Measurements from ENCODE around the gene UBE2E2. TPM values are rescaled to one million over a fixed set of nuclear protein-coding genes. Genes with fewer than 3 reads are reported as not detected.

UBE2E2 gene
- polyA plus RNA-seq, 1 donor from 2014 or later = 19.8 TPM

DNA sequence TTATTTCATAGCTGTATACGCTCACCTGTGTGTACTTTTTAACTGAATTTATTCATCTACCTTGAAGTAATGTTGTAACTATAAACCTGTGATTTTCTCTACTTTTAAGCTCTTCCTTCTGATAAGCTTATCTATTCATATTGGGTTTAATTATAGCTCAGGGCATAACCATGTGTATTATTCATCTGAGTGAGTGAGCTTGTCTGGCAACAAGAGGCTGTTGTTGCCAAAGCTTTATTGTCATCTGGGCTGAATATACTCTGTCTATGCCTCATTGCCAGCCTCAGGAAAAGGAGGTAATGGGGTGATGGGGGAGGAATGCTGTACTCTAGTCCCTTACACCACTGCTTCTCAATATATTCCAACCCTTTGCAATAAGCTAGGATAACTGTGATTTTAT lies 292.4 kb downstream of the UBE2E2 start:
- Histone ChIP-seq H3K9ac (ENCODE audit: low read length) (no peak overlapping the region), H3K27ac (ENCODE audit: low read length) (no peak overlapping the region), H2AFZ (ENCODE audit: low read depth, low read length) (no peak overlapping the region), H3F3A (ENCODE audit: insufficient read depth, low read length, poor library complexity, severe bottlenecking) (no peaks in the 10 kb centered on the region), H3K9me3 (ENCODE audit: low read length) (no peaks in the 10 kb centered on the region), H3K27me3 (ENCODE audit: insufficient read depth, low read depth, low read length) (no peaks in the 10 kb centered on the region), H3K36me3 (ENCODE audit: insufficient read depth, low read length) (no peaks in the 10 kb centered on the region), H3K79me2 (replicated peaks; ENCODE audit: insufficient read depth, low read length) (no peaks in the 10 kb centered on the region), H3K4me2 (ENCODE audit: low read length) (no peak overlapping the region), H3K4me3 (ENCODE audit: low read length) (no peak overlapping the region), H4K20me1 (ENCODE audit: insufficient read depth) (no peaks in the 10 kb centered on the region), H3K9me2 (ENCODE audit: insufficient read depth, low read length) (no peaks in the 10 kb centered on the region)
- TF ChIP-seq MXI1 (conservative IDR thresholded peaks at IDR 0.05; ENCODE audit: poor library complexity, severe bottlenecking) (no peak), EZH2 (IDR thresholded peaks at IDR 0.05; ENCODE audit: borderline replicate concordance, insufficient read depth, low read length, poor library complexity, severe bottlenecking) (no peak), POLR2AphosphoS5 (IDR thresholded peaks at IDR 0.05) (no peak), REST (IDR thresholded peaks at IDR 0.05; ENCODE audit: borderline replicate concordance) (no peak), TAF1 (IDR thresholded peaks at IDR 0.05; ENCODE audit: low read depth) (no peak), EP300 (conservative IDR thresholded peaks at IDR 0.05; ENCODE audit: poor library complexity, severe bottlenecking) (no peak), RAD21 (conservative IDR thresholded peaks at IDR 0.05) (no peak), SMC3 (conservative IDR thresholded peaks at IDR 0.05; ENCODE audit: poor library complexity) (no peak), CTCF (IDR thresholded peaks at IDR 0.05; ENCODE audit: poor library complexity, severe bottlenecking) (no peak)

GRCh38 chr3:23496165-23496564 lies 293.0 kb downstream of the UBE2E2 start:
- Histone ChIP-seq H3K9me3 (ENCODE audit: low read length) (no peaks in the 10 kb centered on the region), H3K27me3 (ENCODE audit: insufficient read depth, low read depth, low read length) (no peaks in the 10 kb centered on the region), H2AFZ (ENCODE audit: low read depth, low read length) (no peak overlapping the region), H3F3A (ENCODE audit: insufficient read depth, low read length, poor library complexity, severe bottlenecking) (no peaks in the 10 kb centered on the region), H3K79me2 (replicated peaks; ENCODE audit: insufficient read depth, low read length) (no peaks in the 10 kb centered on the region), H3K27ac (ENCODE audit: low read length) (no peak overlapping the region), H3K9me2 (ENCODE audit: insufficient read depth, low read length) (no peaks in the 10 kb centered on the region), H3K36me3 (ENCODE audit: insufficient read depth, low read length) (no peaks in the 10 kb centered on the region), H3K4me2 (ENCODE audit: low read length) (no peak overlapping the region), H3K9ac (ENCODE audit: low read length) (no peak overlapping the region), H4K20me1 (ENCODE audit: insufficient read depth) (no peaks in the 10 kb centered on the region), H3K4me3 (ENCODE audit: low read length) (no peak overlapping the region)
- TF ChIP-seq MXI1 (conservative IDR thresholded peaks at IDR 0.05; ENCODE audit: poor library complexity, severe bottlenecking) = no peak
- no peak for TF ChIP-seq SMC3 (conservative IDR thresholded peaks at IDR 0.05; ENCODE audit: poor library complexity)
- TF ChIP-seq CTCF (IDR thresholded peaks at IDR 0.05; ENCODE audit: poor library complexity, severe bottlenecking) = no peak
- no peak for TF ChIP-seq REST (IDR thresholded peaks at IDR 0.05; ENCODE audit: borderline replicate concordance)
- no peak for TF ChIP-seq EZH2 (IDR thresholded peaks at IDR 0.05; ENCODE audit: borderline replicate concordance, insufficient read depth, low read length, poor library complexity, severe bottlenecking)
- no peak for TF ChIP-seq RAD21 (conservative IDR thresholded peaks at IDR 0.05)
- TF ChIP-seq EP300 (conservative IDR thresholded peaks at IDR 0.05; ENCODE audit: poor library complexity, severe bottlenecking) = no peak
- no peak for TF ChIP-seq POLR2AphosphoS5 (IDR thresholded peaks at IDR 0.05)
- no peak for TF ChIP-seq TAF1 (IDR thresholded peaks at IDR 0.05; ENCODE audit: low read depth)
